ENCODE measurements around the gene CACNA1C.
"Not testable (repeated sequence)": the region's sequence is repeated elsewhere in the genome, so short reads cannot be mapped to it uniquely, and the experiment has no call there.

CACNA1C gene

GRCh38 chr12:2488596-2488995, 435.8 kb downstream of the CACNA1C start:
- DNase-seq (ENCODE audit: low spot score): no peak

GRCh38 chr12:2489275-2489674, 436.5 kb downstream of the CACNA1C start:
- DNase-seq (ENCODE audit: low spot score): no peak

- DNase-seq (ENCODE audit: low spot score): no peak
Observed at GRCh38 chr12:2490831-2491230, 438.0 kb downstream of the CACNA1C start.

GRCh38 chr12:2491349-2491748, 438.6 kb downstream of the CACNA1C start:
- DNase-seq (ENCODE audit: low spot score): not testable (repeated sequence)

- DNase-seq (ENCODE audit: low spot score): no peak
Observed at GRCh38 chr12:2492236-2492635, 439.4 kb downstream of the CACNA1C start.

GRCh38 chr12:2493086-2493485, 440.3 kb downstream of the CACNA1C start:
- no peak for DNase-seq (ENCODE audit: low spot score)

- no peak for DNase-seq (ENCODE audit: low spot score)
Observed at GRCh38 chr12:2494486-2495192, 441.9 kb downstream of the CACNA1C start.

GRCh38 chr12:2495417-2496112, 442.8 kb downstream of the CACNA1C start:
- DNase-seq (ENCODE audit: low spot score): no peak

GRCh38 chr12:2498964-2499500, 446.2 kb downstream of the CACNA1C start:
- DNase-seq (ENCODE audit: low spot score): no peak

GRCh38 chr12:2501464-2502191, 448.8 kb downstream of the CACNA1C start:
- no peak for DNase-seq (ENCODE audit: low spot score)

GRCh38 chr12:2503036-2503435, 450.2 kb downstream of the CACNA1C start:
- no peak for DNase-seq (ENCODE audit: low spot score)

- DNase-seq (ENCODE audit: low spot score): no peak
Observed at GRCh38 chr12:2503762-2504161, 451.0 kb downstream of the CACNA1C start.

- no peak for DNase-seq (ENCODE audit: low spot score)
Observed at GRCh38 chr12:2504577-2504976, 451.8 kb downstream of the CACNA1C start.

GRCh38 chr12:2507814-2508213, 455.0 kb downstream of the CACNA1C start:
- DNase-seq (ENCODE audit: low spot score): no peak

GRCh38 chr12:2509137-2509536, 456.4 kb downstream of the CACNA1C start:
- no peak for DNase-seq (ENCODE audit: low spot score)

- no peak for DNase-seq (ENCODE audit: low spot score)
Observed at GRCh38 chr12:2510045-2510444, 457.3 kb downstream of the CACNA1C start.

GRCh38 chr12:2513141-2514037, 460.6 kb downstream of the CACNA1C start:
- DNase-seq (ENCODE audit: low spot score): no peak

- no peak for DNase-seq (ENCODE audit: low spot score)
Observed at GRCh38 chr12:2514038-2514340, 461.2 kb downstream of the CACNA1C start.

GRCh38 chr12:2520722-2521246, 468.0 kb downstream of the CACNA1C start:
- DNase-seq (ENCODE audit: low spot score): no peak

- DNase-seq (ENCODE audit: low spot score): no peak
Observed at GRCh38 chr12:2523317-2523716, 470.5 kb downstream of the CACNA1C start.

GRCh38 chr12:2523844-2524243, 471.1 kb downstream of the CACNA1C start:
- DNase-seq (ENCODE audit: low spot score): no peak

- no peak for DNase-seq (ENCODE audit: low spot score)
Observed at GRCh38 chr12:2526371-2526770, 473.6 kb downstream of the CACNA1C start.

Data from SW480 (cell line).